ENCODE measurements around the gene CCL5.

CCL5 gene

DNA sequence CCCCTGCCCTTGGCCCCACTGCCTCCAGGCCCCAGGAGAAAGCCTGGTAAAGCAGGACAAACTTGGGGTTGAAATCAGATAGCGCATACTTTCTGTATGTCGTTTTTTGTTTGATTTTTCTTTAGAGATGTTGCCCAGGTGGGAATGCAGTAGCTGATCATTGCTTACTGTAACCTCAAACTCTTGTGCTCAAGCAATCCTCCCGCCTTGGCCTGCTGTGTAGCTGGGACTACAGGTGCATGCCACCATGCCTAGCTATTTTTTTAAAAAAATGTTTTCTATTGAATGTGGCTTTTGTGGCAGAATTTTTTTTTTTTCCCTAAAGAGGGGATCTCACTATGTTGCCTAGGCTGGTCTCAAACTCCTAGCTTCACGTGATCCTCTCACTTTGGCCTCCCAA is 11.1 kb upstream of the CCL5 start:
- H3K4me3 ChIP-seq (ENCODE audit: low read depth, low read length): no peak overlapping the region
- no peak for DNase-seq (ENCODE audit: low read depth)
- TF ChIP-seq, protein P1, sequence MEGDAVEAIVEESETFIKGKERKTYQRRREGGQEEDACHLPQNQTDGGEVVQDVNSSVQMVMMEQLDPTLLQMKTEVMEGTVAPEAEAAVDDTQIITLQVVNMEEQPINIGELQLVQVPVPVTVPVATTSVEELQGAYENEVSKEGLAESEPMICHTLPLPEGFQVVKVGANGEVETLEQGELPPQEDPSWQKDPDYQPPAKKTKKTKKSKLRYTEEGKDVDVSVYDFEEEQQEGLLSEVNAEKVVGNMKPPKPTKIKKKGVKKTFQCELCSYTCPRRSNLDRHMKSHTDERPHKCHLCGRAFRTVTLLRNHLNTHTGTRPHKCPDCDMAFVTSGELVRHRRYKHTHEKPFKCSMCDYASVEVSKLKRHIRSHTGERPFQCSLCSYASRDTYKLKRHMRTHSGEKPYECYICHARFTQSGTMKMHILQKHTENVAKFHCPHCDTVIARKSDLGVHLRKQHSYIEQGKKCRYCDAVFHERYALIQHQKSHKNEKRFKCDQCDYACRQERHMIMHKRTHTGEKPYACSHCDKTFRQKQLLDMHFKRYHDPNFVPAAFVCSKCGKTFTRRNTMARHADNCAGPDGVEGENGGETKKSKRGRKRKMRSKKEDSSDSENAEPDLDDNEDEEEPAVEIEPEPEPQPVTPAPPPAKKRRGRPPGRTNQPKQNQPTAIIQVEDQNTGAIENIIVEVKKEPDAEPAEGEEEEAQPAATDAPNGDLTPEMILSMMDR (conservative IDR thresholded peaks at IDR 0.05; ENCODE audit: low read depth, low read length): no peak

DNA sequence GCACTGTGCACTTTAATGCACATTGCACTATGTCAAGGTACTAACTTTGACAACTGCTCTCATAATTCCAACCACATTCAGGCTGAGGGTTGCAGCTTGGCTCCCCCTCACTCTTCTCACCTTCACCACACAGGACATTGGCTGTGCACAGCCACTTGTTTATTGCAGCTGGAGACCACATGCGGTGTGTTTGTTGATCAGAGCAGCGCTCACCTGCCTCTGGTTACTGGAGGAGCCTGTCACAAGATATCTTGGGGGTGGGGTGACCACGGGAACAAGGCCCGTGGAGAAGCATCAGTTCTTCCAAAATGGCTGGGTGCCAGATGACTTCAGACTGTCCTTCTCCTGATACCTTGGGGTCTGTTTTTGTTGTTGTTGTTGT is 10.6 kb upstream of the CCL5 start:
- TF ChIP-seq, protein P1 (conservative IDR thresholded peaks at IDR 0.05; ENCODE audit: low read depth, low read length): no peak
- no peak overlapping the region for H3K4me3 ChIP-seq (ENCODE audit: low read depth, low read length)
- peak; percentile 16 for DNase-seq (ENCODE audit: low read depth)

DNA sequence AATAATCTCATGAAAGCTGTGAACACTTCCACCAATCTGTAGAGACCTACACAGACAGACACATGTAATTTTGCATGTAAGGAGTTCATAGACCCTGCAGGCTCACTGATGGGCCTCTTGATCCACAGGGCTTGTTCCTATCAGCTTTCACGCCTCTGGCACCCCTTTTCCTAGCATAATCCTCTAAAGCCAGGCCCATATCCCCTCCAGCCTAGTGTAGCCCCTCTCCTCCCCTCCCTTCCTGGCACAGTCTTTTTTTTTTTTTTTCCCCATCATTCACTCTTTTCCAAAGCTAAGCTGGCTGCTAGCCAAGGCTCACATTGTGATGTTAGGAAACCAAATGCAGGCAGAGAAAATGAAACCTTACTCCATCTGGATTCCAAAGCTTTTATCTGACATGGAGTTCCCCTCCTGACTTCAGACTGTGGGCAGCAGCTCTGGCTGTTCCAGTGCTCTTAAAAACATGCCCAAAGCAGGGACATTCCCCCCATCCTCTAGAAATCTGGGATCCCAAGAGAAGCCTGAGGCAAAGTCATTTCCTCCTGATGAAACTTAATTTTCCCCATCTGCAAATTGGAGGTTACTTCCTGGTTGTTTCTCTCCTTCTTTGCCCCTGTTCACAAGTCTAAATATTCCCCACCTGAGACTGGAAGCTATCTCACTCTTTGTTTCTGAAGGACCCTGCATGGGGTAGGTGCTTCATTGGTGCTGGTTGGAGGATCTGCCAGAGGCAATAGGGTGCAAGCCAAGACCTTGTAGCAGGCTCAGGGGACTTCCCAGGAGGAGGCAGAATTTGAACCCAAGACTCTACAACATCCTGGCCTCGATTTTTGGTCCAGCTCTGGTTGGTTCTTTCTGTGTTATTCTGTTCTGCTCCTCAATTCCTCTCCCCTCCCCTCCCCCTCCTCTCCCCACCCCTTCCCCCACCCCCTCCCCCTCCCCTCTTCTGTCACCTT is 9.9 kb upstream of the CCL5 start:
- DNase-seq (ENCODE audit: low read depth): peak; percentile 88
- TF ChIP-seq, protein P1 (conservative IDR thresholded peaks at IDR 0.05; ENCODE audit: low read depth, low read length): no peak

DNA sequence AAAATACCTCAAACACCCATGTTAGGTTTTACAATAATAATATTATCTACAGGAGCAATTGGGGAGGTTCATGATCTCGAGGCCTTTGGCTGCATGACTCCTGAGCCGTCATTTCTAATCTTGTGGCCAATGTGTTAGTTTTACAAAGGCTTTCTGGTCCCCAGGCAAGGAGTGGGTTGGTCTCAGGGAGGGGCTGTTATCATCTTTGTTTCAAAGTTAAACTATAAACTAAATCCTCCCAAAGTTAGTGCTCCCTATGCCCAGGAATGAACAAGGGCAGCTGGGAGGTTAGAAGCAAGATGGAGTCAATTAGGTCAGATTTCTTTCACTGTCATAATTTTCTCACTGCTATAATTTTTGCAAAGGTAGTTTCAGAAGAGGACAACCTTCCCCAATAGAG is 9.1 kb upstream of the CCL5 start:
- DNase-seq (ENCODE audit: low read depth): no peak
- TF ChIP-seq, protein P1 (conservative IDR thresholded peaks at IDR 0.05; ENCODE audit: low read depth, low read length): no peak
- H3K4me3 ChIP-seq (ENCODE audit: low read depth, low read length): no peak overlapping the region

More for the DNA sequence above, 9.9 kb upstream of the CCL5 start:
- H3K4me3 ChIP-seq (ENCODE audit: low read depth, low read length): no peak overlapping the region

DNA sequence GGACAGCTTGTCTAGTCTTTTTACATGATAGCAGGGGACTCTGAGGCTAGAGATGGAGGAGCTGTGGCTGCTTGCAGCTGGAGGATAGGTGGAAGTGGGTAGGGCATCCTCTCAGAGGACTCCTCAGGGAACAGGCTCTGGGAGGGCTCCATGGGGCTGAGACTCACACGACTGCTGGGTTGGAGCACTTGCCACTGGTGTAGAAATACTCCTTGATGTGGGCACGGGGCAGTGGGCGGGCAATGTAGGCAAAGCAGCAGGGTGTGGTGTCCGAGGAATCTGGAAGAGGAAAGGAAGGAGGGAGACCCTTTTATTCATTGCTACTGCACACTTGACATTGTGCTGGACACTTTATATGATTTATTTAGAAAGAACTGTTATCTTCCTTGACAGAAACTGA is 1.8 kb downstream of the CCL5 start:
- no peak overlapping the region for H3K4me3 ChIP-seq (ENCODE audit: low read depth, low read length)
- TF ChIP-seq, protein P1 (conservative IDR thresholded peaks at IDR 0.05; ENCODE audit: low read depth, low read length): no peak
- no peak for DNase-seq (ENCODE audit: low read depth)

DNA sequence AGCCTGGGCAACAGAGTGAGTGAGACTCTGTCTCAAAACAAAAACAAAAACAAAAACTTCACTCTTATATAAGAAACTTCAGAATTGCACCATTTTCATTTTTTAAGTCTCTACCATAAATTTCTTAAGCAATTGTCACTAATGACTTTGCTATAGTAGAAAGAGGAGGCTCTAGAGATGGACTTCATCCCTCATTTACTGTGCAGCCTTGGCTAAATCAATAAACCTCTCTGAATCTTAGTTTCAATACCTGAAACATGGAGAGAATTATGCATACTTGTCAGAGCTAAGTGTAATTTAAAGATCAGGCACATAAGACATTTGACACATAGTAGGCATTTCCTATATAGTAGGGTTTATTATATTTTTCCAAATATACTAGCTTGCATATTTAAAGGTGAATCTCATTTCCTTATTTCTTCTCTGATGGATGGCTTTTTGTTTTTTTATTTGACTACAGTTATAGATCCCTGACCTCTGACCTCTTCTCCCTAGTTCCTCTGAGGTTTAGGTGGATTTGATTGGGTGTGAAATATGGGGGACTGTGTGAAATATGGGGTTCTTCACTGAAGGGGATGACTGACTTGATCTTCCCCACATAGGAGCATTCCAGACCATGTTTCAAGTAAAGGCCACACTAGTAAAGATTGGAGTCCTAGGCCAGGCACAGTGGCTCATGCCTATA is 2.7 kb downstream of the CCL5 start:
- TF ChIP-seq, protein P1 (conservative IDR thresholded peaks at IDR 0.05; ENCODE audit: low read depth, low read length): no peak
- H3K4me3 ChIP-seq (ENCODE audit: low read depth, low read length): no peak overlapping the region
- DNase-seq (ENCODE audit: low read depth): no peak

Measured in choroid plexus epithelial cell (primary cell).